ENCODE results near the gene PVRIG.

DNA sequence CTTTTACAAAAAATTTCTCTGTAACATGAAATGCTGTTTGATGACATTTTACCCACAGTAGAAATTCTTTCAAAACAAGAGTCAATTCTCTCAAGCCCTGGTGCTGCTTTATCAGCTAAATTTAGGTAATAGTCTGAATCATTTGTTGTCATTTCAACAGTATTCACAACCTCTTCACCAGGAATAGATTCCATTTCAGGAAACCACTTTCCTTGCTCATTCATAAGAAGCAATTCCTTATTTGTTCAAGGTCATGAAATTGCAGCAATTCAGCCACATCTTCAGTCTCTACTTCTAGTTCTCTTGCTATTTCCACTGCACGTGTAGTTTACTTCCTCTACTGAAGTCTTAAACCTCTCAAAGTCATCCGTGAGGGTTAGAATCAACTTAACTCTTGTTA lies 28.0 kb upstream of the PVRIG start:
- TF ChIP-seq, protein P1, sequence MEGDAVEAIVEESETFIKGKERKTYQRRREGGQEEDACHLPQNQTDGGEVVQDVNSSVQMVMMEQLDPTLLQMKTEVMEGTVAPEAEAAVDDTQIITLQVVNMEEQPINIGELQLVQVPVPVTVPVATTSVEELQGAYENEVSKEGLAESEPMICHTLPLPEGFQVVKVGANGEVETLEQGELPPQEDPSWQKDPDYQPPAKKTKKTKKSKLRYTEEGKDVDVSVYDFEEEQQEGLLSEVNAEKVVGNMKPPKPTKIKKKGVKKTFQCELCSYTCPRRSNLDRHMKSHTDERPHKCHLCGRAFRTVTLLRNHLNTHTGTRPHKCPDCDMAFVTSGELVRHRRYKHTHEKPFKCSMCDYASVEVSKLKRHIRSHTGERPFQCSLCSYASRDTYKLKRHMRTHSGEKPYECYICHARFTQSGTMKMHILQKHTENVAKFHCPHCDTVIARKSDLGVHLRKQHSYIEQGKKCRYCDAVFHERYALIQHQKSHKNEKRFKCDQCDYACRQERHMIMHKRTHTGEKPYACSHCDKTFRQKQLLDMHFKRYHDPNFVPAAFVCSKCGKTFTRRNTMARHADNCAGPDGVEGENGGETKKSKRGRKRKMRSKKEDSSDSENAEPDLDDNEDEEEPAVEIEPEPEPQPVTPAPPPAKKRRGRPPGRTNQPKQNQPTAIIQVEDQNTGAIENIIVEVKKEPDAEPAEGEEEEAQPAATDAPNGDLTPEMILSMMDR (IDR thresholded peaks at IDR 0.05), result no peak
- no peak for TF ChIP-seq POLR2AphosphoS5 (IDR thresholded peaks at IDR 0.05)

Measured in prostate gland (tissue), 2 donors.